ENCODE data around the gene SOHLH2.

SOHLH2 gene

GRCh38 chr13:36214163-36214921 is at the start of gene SOHLH2:
TSS of gene SOHLH2 (minus strand) at chr13:36214556. CDS start at chr13:36214526, 30 bp downstream.
- in situ Hi-C loops (cut with HindIII; ENCODE audit: low sequenced_read_pairs): no loop called here

DNA sequence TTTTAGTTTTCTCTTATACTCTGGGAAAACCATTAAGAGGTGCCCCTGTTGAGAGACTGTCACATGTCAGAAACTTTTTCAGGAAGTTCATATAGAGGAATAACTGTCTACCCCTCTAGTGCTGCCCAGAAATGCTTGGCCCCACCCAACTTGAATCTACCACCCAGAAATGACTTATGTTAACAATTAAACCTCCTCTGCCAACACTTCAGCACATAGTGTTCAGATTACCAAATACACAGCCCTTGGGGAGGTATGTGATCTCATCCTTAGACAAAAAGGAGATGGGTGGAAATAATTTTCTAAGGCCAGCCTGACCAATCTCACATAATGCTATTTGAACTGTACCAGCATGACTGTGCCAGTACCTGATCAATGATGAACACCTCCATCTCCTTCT is 47.6 kb upstream of the SOHLH2 start:
- in situ Hi-C loops (cut with HindIII; ENCODE audit: low sequenced_read_pairs): no loop called here

DNA sequence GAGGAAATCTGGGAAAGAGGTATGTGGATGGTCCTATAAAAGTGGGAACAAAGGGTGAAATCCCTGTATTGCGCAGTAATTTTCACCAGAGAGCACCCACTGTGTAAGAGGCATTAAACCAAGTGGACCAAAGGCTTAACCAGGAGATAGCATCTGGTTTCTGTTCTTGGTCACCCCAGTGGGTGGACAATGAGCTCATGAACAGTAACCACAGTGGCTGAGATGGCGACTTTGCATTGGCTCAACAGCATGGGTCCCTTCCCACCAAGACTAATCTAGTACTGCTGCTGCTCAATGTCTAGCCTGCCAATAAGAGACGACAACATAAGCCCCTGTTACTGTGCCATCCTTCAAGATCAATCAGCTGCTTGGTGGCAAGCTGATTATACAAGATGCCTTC is 46.7 kb upstream of the SOHLH2 start:
- in situ Hi-C loops (cut with HindIII; ENCODE audit: low sequenced_read_pairs): no loop called here

GRCh38 chr13:36259361-36260137 is 45.2 kb upstream of the SOHLH2 start:
- in situ Hi-C loops (cut with HindIII; ENCODE audit: low sequenced_read_pairs): no loop called here

GRCh38 chr13:36258831-36259230 is 44.5 kb upstream of the SOHLH2 start:
- in situ Hi-C loops (cut with HindIII; ENCODE audit: low sequenced_read_pairs): no loop called here

DNA sequence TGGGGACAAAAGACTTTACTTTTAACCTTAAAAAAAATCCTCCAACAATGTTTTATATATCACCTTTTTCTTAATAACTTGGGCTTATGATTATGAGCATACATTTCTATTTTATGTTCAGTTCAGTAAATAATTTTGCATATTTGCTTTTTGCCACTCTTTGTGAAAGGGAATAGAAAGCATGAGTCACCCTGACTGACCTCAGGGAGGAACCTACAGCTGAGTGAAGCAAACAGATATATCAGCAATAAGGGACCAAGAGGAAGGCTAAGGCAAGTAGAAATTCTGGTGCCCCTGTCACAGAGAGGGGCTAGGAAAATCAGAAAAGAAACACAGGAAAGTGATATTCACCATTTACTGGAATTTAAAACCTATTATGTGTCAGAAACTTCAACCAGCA is 37.2 kb upstream of the SOHLH2 start:
- in situ Hi-C loops (cut with HindIII; ENCODE audit: low sequenced_read_pairs): no loop called here

DNA sequence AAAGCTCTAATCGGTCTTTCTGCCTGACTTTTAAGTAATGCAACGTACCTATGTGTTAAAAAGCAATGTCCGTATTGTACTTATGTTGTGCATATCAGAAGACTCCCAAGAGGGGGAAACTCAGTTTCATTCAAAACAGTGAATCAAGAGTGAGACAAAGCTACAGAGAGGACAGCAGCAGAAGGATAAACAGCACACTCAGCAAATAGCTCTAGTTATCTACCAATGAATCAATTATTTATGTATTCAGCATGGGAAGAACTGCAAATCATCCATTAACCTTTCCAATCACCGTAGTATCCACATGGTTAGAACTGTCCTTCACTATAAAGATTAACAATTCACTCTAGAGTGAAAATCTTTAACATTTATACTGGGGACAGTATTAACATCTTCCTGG is 36.7 kb upstream of the SOHLH2 start:
- in situ Hi-C loops (cut with HindIII; ENCODE audit: low sequenced_read_pairs): no loop called here

GRCh38 chr13:36248700-36249099 is 34.3 kb upstream of the SOHLH2 start:
- in situ Hi-C loops (cut with HindIII; ENCODE audit: low sequenced_read_pairs): no loop called here

- in situ Hi-C loops (cut with HindIII; ENCODE audit: low sequenced_read_pairs): no loop called here
Observed at GRCh38 chr13:36244990-36245389, 30.6 kb upstream of the SOHLH2 start.

DNA sequence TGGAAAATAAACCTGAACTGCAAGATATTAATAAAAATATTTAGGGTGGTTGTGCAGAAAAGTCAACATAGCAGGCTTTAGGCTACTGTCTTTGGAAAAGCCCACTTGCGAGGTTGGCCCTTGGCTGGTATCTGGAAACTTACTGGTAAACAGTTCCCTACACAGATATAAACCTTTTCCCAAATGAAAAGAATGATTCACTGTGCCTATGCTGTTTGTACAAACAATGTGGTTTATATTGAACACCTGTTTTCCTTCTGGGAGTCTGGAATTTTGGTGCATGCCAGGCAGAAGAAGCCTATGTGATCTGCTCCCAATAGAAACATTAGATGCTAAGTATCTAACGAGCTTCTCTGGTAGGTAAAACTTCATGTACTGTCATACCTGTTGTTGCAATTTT is 29.7 kb upstream of the SOHLH2 start:
- in situ Hi-C loops (cut with HindIII; ENCODE audit: low sequenced_read_pairs): no loop called here

DNA sequence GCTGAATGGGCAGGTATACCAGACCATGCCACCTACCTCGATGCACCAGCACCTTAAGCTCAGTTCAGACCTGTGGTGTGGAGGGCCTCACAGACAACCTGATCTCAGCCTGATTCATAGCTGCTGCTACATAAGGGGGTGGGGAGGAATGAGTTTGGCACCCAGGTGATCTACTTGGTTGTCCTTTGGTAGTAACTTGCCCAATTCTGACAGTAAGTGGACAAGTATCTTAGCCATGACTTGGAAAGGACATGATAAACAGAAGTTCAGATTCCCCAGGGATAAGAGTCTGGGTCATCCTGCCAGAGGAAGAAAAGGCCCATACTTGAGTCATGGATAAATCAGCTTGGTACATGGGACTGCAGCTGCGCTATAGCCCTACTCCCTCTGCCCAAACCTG is 28.4 kb upstream of the SOHLH2 start:
- in situ Hi-C loops (cut with HindIII; ENCODE audit: low sequenced_read_pairs): no loop called here

DNA sequence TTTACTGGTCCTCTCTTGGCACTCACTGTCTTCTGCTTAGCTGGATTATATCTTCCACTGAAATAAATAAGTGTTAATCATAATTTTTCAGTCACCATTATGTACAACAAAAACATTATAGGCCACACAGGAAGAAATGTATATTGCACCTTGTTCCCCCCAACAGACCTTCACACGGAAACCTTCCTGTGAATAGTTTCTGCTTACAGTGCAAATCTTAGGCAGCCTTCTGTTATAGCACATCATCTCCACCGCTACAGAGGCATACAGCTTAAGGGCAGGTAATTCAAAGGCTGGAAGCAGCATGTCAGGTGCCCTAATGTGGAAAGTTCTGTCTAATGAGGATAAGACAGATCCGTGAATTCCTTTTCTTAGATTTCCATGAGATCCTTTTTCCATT is 16.9 kb upstream of the SOHLH2 start:
- in situ Hi-C loops (cut with HindIII; ENCODE audit: low sequenced_read_pairs): no loop called here

DNA sequence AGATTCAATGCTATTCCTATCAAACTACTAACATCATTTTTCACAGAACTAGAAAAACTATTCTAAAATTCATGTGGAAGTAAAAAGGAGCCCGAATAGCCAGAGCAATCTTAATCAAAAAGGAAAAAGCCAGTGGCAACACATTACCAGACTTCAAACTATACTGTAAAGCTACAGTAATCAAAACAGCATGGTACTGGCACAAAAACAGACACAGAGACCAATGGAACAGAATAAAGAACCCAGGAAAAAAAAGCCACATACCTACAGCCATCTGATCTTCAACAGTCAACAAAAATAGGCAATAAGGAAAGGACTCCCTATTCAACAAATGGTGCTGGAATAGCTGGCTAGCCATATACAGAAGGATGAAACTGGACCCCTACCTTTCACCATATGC is 10.4 kb upstream of the SOHLH2 start:
- in situ Hi-C loops (cut with HindIII; ENCODE audit: low sequenced_read_pairs): no loop called here

DNA sequence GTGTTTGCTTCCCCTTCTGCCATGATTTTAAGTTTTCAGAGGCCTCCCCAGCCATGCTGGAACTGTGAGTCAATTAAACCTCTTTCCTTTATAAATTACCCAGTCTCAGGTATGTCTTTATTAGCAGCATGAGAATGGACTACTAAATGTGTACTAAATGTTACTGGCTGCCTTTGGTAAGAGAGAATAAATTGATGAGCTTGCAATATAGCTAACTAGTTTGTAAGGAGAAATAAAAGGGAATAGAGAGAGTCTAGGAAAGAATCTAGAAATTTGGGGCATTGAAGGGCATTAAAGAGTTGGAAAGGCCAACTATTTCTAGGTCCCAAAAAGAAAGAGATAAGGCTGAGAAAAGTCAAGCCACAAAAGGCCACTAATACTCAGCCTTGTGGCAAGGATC is 5.5 kb upstream of the SOHLH2 start:
- in situ Hi-C loops (cut with HindIII; ENCODE audit: low sequenced_read_pairs): no loop called here

- in situ Hi-C loops (cut with HindIII; ENCODE audit: low sequenced_read_pairs): no loop called here
Observed at GRCh38 chr13:36217456-36217855, 3.1 kb upstream of the SOHLH2 start.

DNA sequence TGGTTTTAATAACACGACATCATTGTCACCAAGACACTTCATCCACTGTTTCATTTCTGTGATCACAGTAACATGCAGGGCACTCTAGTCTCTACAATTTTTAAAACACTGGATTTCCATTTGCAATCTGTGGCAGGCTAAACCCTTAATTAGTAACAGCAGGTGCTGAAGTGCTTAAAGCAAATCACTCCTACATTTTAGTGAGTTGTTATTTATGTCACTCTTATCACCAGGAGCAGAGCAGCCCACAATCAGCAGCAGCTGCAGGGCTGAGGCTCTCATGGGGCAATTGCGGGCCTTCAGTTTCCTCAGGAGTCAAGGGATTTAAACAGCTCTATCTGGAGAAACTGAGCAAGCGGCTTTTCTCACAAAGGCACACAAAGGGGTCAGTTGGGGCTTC is 1.6 kb downstream of the SOHLH2 start:
- in situ Hi-C loops (cut with HindIII; ENCODE audit: low sequenced_read_pairs): no loop called here

GRCh38 chr13:36211567-36211966 is 2.8 kb downstream of the SOHLH2 start:
- in situ Hi-C loops (cut with HindIII; ENCODE audit: low sequenced_read_pairs): no loop called here

- in situ Hi-C loops (cut with HindIII; ENCODE audit: low sequenced_read_pairs): no loop called here
Observed at GRCh38 chr13:36210738-36211137, 3.6 kb downstream of the SOHLH2 start.

DNA sequence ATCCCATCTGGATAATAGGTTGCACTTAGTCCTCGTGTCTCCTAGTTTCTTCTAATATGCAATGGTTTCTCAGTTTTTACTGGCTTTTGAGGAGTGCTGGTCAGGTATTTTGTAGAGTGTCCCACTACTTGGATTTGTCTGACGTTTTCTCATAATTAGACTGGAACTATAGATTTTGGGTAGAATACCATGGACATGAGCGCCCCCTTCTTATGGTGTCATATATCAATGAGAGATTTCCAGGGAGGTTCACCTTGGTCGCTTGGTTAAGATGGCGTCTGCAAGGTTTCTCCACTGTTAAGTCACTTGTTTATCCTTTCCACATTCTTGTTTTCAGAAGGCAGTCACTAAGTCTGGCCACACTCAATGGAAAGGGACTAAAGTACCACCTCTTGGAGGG is 6.7 kb downstream of the SOHLH2 start:
- in situ Hi-C loops (cut with HindIII; ENCODE audit: low sequenced_read_pairs): no loop called here

- in situ Hi-C loops (cut with HindIII; ENCODE audit: low sequenced_read_pairs): no loop called here
Observed at GRCh38 chr13:36193151-36193855, 21.1 kb downstream of the SOHLH2 start.

GRCh38 chr13:36192166-36192565 is 22.2 kb downstream of the SOHLH2 start:
- in situ Hi-C loops (cut with HindIII; ENCODE audit: low sequenced_read_pairs): no loop called here

- in situ Hi-C loops (cut with HindIII; ENCODE audit: low sequenced_read_pairs): no loop called here
Observed at GRCh38 chr13:36190771-36191170, 23.6 kb downstream of the SOHLH2 start.

All from DLD1 (cell line).